Nephron progenitor cell (in vitro differentiated cells): ENCODE results near the gene ALG14.

ENCODE experiments used
- DNase-seq: peaks from one replicate; pipeline ENCODE4 v3.0.0; 2021
- H3K27ac Mint-ChIP-seq: 2 replicates; pipeline ENCODE4 v1.8.0; 2021; ENCODE audit warnings: mild to moderate bottlenecking, moderate library complexity, mixed read lengths
- H3K27me3 Mint-ChIP-seq: 2 replicates; pipeline ENCODE4 v1.8.0; 2021; ENCODE audit warnings: mild to moderate bottlenecking, low read depth, mixed read lengths; ENCODE audit not compliant: poor library complexity
- H3K36me3 Mint-ChIP-seq: 2 replicates; pipeline ENCODE4 v1.8.0; 2021; ENCODE audit warnings: low read depth, mixed read lengths
- H3K4me1 Mint-ChIP-seq: 2 replicates; pipeline ENCODE4 v1.8.0; 2021; ENCODE audit warnings: mixed read lengths
- H3K4me3 Mint-ChIP-seq: 2 replicates; pipeline ENCODE4 v1.8.0; 2021; ENCODE audit warnings: mild to moderate bottlenecking, moderate library complexity, mixed read lengths
- H3K9me3 Mint-ChIP-seq: 2 replicates; pipeline ENCODE4 v1.8.0; 2021; ENCODE audit warnings: mild to moderate bottlenecking, moderate library complexity, mixed read lengths
- CTCF ChIP-seq: fragments of 200-600 bp; sonication (generic); IDR thresholded peaks from 2 replicates; pipeline ENCODE4 v1.5.0; 2021; ENCODE audit warnings: antibody characterized with exemption

The ALG14 gene

GRCh38 chr1:95084317-95085176 lies 11.8 kb upstream of the ALG14 start:
- peaks cover 13% of the 10 kb centered on the region for H3K9me3 Mint-ChIP-seq
- H3K36me3 Mint-ChIP-seq: peaks cover 4% of the 10 kb centered on the region
- peak; percentile 13 for DNase-seq
- H3K4me1 Mint-ChIP-seq: peaks cover 18% of the 10 kb centered on the region
- no peak overlapping the region for H3K4me3 Mint-ChIP-seq
- no peak overlapping the region for H3K27ac Mint-ChIP-seq
- peak; percentile 54 for TF ChIP-seq CTCF
- H3K27me3 Mint-ChIP-seq: peaks cover 3% of the 10 kb centered on the region

- no peak for DNase-seq
- H3K27me3 Mint-ChIP-seq: peaks cover 5% of the 10 kb centered on the region
- no peak for TF ChIP-seq CTCF
- no peak overlapping the region for H3K27ac Mint-ChIP-seq
- H3K9me3 Mint-ChIP-seq: no peaks in the 10 kb centered on the region
- peaks cover 4% of the 10 kb centered on the region for H3K4me1 Mint-ChIP-seq
- no peak overlapping the region for H3K4me3 Mint-ChIP-seq
- H3K36me3 Mint-ChIP-seq: no peaks in the 10 kb centered on the region
Measured at GRCh38 chr1:95080879-95081278, 8.1 kb upstream of the ALG14 start.

DNA sequence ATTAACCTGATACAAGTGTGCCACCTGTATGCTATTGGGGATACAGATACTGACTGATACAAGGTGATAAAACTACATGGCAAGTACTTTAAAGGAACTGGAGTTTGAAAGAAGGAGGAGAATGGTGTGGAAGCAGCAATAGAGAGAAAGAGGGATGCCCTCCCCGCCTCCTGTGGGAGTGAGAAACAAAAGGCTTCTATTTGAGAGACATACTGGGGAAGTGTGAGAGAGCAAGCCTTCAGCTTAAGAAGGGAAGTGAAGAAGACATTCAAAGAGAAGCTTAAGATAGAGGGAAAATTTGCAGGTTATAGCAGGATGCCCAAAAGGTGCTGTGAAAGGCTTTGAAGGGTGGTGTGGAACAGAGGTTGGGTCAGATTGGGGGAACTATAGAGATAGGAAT lies 7.7 kb upstream of the ALG14 start:
- H3K27ac Mint-ChIP-seq: no peak overlapping the region
- DNase-seq: no peak
- H3K4me3 Mint-ChIP-seq: no peak overlapping the region
- H3K27me3 Mint-ChIP-seq: peaks cover 7% of the 10 kb centered on the region
- no peaks in the 10 kb centered on the region for H3K36me3 Mint-ChIP-seq
- H3K4me1 Mint-ChIP-seq: peaks cover 2% of the 10 kb centered on the region
- TF ChIP-seq CTCF: no peak
- H3K9me3 Mint-ChIP-seq: no peaks in the 10 kb centered on the region

- Mint-ChIP-seq H3K9me3 (no peaks in the 10 kb centered on the region), H3K4me3 (no peak overlapping the region), H3K4me1 (peaks cover 10% of the 10 kb centered on the region), H3K36me3 (no peaks in the 10 kb centered on the region), H3K27ac (no peak overlapping the region), H3K27me3 (peaks cover 20% of the 10 kb centered on the region)
- no peak for TF ChIP-seq CTCF
- no peak for DNase-seq
Measured at GRCh38 chr1:95076034-95076433, 3.3 kb upstream of the ALG14 start.

DNA sequence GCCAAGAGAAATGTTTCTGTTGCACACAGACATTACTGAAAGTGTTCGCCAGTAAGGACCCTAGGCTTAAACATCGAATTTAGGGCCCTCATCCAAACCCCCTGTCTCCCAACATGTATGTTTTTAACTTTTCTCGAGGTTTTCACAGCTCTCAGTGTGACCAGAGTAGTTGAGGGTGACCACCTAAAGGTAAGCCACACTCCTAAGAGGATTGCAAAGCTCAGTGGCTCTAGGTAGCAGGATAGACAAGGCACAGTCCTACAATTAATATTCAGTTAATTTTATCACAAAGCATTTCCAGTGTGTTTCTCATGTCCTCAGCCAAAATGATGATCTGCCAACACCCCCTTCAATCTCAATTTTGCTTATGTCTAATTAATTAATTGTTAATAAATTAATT lies 695 bp upstream of the ALG14 start:
- Mint-ChIP-seq H3K27me3 (peaks cover 20% of the 10 kb centered on the region), H3K36me3 (peaks cover 4% of the 10 kb centered on the region), H3K9me3 (no peaks in the 10 kb centered on the region)

More for the DNA sequence above, 695 bp upstream of the ALG14 start:
- no peak for TF ChIP-seq CTCF
- peaks cover 10% of the 10 kb centered on the region for H3K4me1 Mint-ChIP-seq
- H3K27ac Mint-ChIP-seq: no peak overlapping the region
- DNase-seq: no peak
- peak overlapping the region; percentile 98 for H3K4me3 Mint-ChIP-seq
